ENCODE data around the gene NUP188. TPM values are rescaled to one million over a fixed set of nuclear protein-coding genes. Genes with fewer than 3 reads are reported as not detected.

The NUP188 gene
- total RNA-seq, 6 experiments from 2014 or later = 42.1 to 58.2 (median 54.2) TPM

GRCh38 chr9:128969491-128969890 is 22.0 kb downstream of the NUP188 start:
- TF ChIP-seq CTCF (IDR thresholded peaks at IDR 0.05) = no peak
- no peak for DNase-seq
- Mint-ChIP-seq H3K4me1 (ENCODE audit: low read depth) (peaks cover 31% of the 10 kb centered on the region), H3K27ac (peak overlapping the region; percentile 43; the same call in 1 of the 2 replicates), H3K4me3 (no peak overlapping the region), H3K36me3 (ENCODE audit: low read depth) (peaks cover 40% of the 10 kb centered on the region), H3K9me3 (no peaks in the 10 kb centered on the region), H3K27me3 (ENCODE audit: insufficient read depth) (no peaks in the 10 kb centered on the region; the same call in 1 of the 2 replicates)

DNA sequence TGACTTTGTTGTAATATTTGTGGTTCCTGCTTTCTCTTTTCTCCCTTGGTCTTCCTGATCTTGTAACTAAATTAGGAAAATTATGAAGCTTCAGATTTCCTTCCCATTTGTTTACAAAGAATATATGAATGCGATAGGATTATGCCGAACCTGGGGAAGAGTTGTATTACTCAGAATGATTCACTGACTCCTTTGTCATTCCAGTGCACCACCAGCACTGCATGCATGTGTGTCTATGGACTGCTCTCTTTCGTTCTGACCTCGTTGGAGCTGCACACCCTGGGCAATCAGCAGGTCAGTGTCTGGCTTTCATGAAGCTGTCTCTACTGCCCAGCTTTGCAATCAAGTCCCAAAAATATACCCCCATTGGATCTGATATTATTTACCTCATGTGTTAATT is 25.5 kb downstream of the NUP188 start:
- Mint-ChIP-seq H3K9me3 (no peaks in the 10 kb centered on the region), H3K27me3 (ENCODE audit: insufficient read depth) (no peaks in the 10 kb centered on the region), H3K36me3 (ENCODE audit: low read depth) (peaks cover 45% of the 10 kb centered on the region), H3K4me3 (peak overlapping the region; percentile 71), H3K27ac (peak overlapping the region; percentile 78), H3K4me1 (ENCODE audit: low read depth) (peaks cover 31% of the 10 kb centered on the region)
- DNase-seq = peak; percentile 73
- TF ChIP-seq CTCF (IDR thresholded peaks at IDR 0.05) = no peak

DNA sequence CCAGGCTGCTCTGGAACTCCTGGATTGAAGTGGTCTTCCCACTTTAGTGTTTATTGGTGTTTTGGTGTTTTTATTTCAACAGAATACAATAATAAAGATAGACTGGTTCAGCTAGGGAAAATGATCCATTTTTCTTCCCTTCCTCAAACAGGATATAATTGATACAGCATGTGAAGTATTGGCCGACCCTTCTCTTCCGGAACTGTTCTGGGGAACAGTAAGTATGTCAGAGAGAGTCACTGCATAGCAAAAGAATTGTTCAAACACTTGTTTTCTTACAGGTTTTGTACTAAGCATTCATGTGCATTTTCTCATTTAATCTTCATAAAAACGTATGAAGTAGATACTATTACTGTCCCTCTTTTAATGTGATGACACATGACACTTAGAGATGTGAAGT is 31.6 kb downstream of the NUP188 start:
- no peak overlapping the region for H3K4me3 Mint-ChIP-seq
- no peak for DNase-seq
- H3K27ac Mint-ChIP-seq = no peak overlapping the region
- no peaks in the 10 kb centered on the region for H3K27me3 Mint-ChIP-seq (ENCODE audit: insufficient read depth)
- no peaks in the 10 kb centered on the region for H3K9me3 Mint-ChIP-seq
- no peaks in the 10 kb centered on the region for H3K4me1 Mint-ChIP-seq (ENCODE audit: low read depth)
- peaks cover 46% of the 10 kb centered on the region for H3K36me3 Mint-ChIP-seq (ENCODE audit: low read depth)
- TF ChIP-seq CTCF (IDR thresholded peaks at IDR 0.05) = no peak

DNA sequence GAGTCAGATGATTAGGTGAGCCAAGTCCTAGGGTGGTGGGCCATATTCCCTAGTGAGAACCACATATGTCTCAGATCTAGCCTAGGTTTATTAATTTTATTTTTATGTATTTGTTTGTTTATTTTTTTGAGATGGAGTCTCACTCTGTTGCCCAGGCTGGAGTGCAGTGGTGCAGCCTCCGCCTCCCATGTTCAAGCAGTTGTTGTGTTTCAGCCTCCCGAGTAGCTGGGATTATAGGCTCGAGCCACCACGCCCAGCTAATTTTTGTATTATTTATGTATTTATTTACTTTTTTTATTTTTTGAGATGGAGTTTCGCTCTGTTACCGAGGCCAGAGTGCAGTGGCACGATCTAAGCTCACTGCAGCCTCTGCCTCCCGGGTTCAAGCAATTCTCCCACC is 36.0 kb downstream of the NUP188 start:
- peaks cover 66% of the 10 kb centered on the region for H3K36me3 Mint-ChIP-seq (ENCODE audit: low read depth)
- no peaks in the 10 kb centered on the region for H3K9me3 Mint-ChIP-seq
- H3K4me3 Mint-ChIP-seq = no peak overlapping the region
- peaks cover 22% of the 10 kb centered on the region for H3K4me1 Mint-ChIP-seq (ENCODE audit: low read depth)
- no peak overlapping the region for H3K27ac Mint-ChIP-seq
- H3K27me3 Mint-ChIP-seq (ENCODE audit: insufficient read depth) = no peaks in the 10 kb centered on the region
- DNase-seq = no peak
- no peak for TF ChIP-seq CTCF (IDR thresholded peaks at IDR 0.05)

DNA sequence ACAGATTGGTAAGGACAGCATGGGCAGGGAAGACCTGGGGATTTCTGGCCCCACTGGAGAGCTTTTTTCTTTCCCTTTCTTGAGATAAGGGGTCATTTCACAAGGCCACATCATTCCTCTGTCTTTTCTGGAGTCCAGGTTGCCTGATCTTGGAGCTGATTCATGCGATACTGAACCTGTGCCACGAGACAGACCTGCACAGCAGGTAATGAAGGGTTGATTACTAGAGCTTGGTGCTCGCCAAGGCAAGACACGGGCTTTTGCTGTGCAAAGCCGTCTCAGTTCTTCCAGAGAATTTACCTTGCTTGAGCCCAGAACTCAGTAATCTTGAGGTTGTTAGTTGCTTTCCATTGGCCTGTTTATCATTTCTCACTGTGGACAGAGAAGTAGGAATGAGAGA is 39.2 kb downstream of the NUP188 start:
- Mint-ChIP-seq H3K4me1 (ENCODE audit: low read depth) (peaks cover 22% of the 10 kb centered on the region), H3K27ac (peak overlapping the region; percentile 73; the same call in 1 of the 2 replicates), H3K27me3 (ENCODE audit: insufficient read depth) (no peaks in the 10 kb centered on the region), H3K4me3 (no peak overlapping the region), H3K36me3 (ENCODE audit: low read depth) (peaks cover 53% of the 10 kb centered on the region), H3K9me3 (no peaks in the 10 kb centered on the region)
- no peak for TF ChIP-seq CTCF (IDR thresholded peaks at IDR 0.05)
- DNase-seq = no peak

- H3K27me3 Mint-ChIP-seq (ENCODE audit: insufficient read depth) = no peaks in the 10 kb centered on the region
- DNase-seq = peak; percentile 79
- peak; percentile 29; the same call in 1 of the 2 replicates for TF ChIP-seq CTCF (IDR thresholded peaks at IDR 0.05)
- H3K4me3 Mint-ChIP-seq = peak overlapping the region; percentile 47; the same call in 1 of the 2 replicates
- H3K9me3 Mint-ChIP-seq = no peaks in the 10 kb centered on the region
- peaks cover 22% of the 10 kb centered on the region for H3K4me1 Mint-ChIP-seq (ENCODE audit: low read depth)
- peak overlapping the region; percentile 73 for H3K27ac Mint-ChIP-seq
- peaks cover 47% of the 10 kb centered on the region for H3K36me3 Mint-ChIP-seq (ENCODE audit: low read depth)
Observed at GRCh38 chr9:128987805-128988204, 40.3 kb downstream of the NUP188 start.
